Kidney (tissue), 14 donors: Measurements from ENCODE around the gene MEF2C. TPM values are rescaled to one million over a fixed set of nuclear protein-coding genes. Genes with fewer than 3 reads are reported as not detected.
"Not testable (repeated sequence)": the region's sequence is repeated elsewhere in the genome, so short reads cannot be mapped to it uniquely, and the experiment has no call there.

Experiments used
- DNase-seq, 5 donors: peaks; one replicate each; pipeline ENCODE4 v3.0.0-alpha.2; 2013 to 2020
- FAIRE-seq: peaks from 2 replicates; lab custom pipeline; 2012; peaks lifted over from hg19 to GRCh38; lab: Jason Lieb, UNC
- H3K27ac ChIP-seq, 2 donors: one replicate each; pipeline ENCODE4 v1.7.0; 2013; ENCODE audit warnings: low read depth in 2 of 2, low read length in 2 of 2, inconsistent platforms in 1 of 2
- H3K27me3 ChIP-seq: one replicate; pipeline ENCODE4 v1.7.1; 2013; ENCODE audit warnings: low read length, inconsistent platforms; ENCODE audit not compliant: control insufficient read depth, insufficient read depth
- H3K36me3 ChIP-seq, 3 donors: one replicate each; pipeline versions ENCODE4 v1.7.0 to v1.7.1; 2013; ENCODE audit warnings: low read length in 3 of 3, control low read depth in 1 of 3, inconsistent platforms in 1 of 3; ENCODE audit not compliant: insufficient read depth in 3 of 3, control insufficient read depth in 2 of 3
- H3K4me1 ChIP-seq, 3 donors: one replicate each; pipeline versions ENCODE4 v1.7.0 to v1.7.1; 2013; ENCODE audit warnings: low read length in 3 of 3, inconsistent platforms in 1 of 3, low read depth in 1 of 3; ENCODE audit not compliant: control insufficient read depth in 2 of 3, insufficient read depth in 2 of 3
- H3K4me3 ChIP-seq, 3 donors: one replicate each; pipeline versions ENCODE4 v1.7.0 to v1.8.1; 2013; ENCODE audit warnings: low read length in 3 of 3, control low read depth in 1 of 3, inconsistent platforms in 1 of 3
- H3K9ac ChIP-seq, 3 donors: one replicate each; pipeline versions ENCODE4 v1.7.0 to v1.7.1; 2013; ENCODE audit warnings: low read length in 3 of 3, control low read depth in 1 of 3, inconsistent platforms in 1 of 3
- H3K9me3 ChIP-seq, 3 donors: one replicate each; pipeline versions ENCODE4 v1.7.0 to v1.7.1; 2013; ENCODE audit warnings: low read length in 3 of 3, control low read depth in 1 of 3, inconsistent platforms in 1 of 3; ENCODE audit not compliant: control insufficient read depth in 2 of 3, insufficient read depth in 1 of 3
- CTCF ChIP-seq: IDR thresholded peaks from 3 replicates; pipeline ENCODE4 v1.5.1; 2012; ENCODE audit warnings: mild to moderate bottlenecking, moderate library complexity, borderline replicate concordance; ENCODE audit not compliant: insufficient read depth; ENCODE audit errors: extremely low read depth
- intact Hi-C: fragments of 100-400 bp; cut with DNase I; formaldehyde crosslinking; loops from one replicate; pipeline ENCODE4 v1.11.1; 2022
- polyA plus RNA-seq: library from polyadenylated mRNA; stranded (reverse); fragments of 350-450 nt; fragmentation: Illumina TruSeq; extraction: RNeasy Lipid Tissue Mini Kit (QIAGEN cat#74804); gene quantifications from one replicate; pipeline ENCODE4 v1.2.3, GENCODE V29; 2014; ENCODE audit warnings: low read depth, low replicate concordance; ENCODE audit not compliant: insufficient read depth
- total RNA-seq: library from RNA; stranded (reverse); fragmentation: NEBNext Ultra II Directional; extraction: Animal tissue kit (Norgen Biotek cat#: 25700); gene quantifications from one replicate; pipeline ENCODE4 v1.2.1, GENCODE V29; 2021
- donor health status: control.
- donor health status: control.
- donor health status: control.
- donor health status: control.
- donor health status: control.
- donor health status: DM: yes; HTN: yes; CAD: no.
- donor health status: Normal renal cell carcinoma (clear cell type).

Gene MEF2C
- total and polyA plus RNA-seq, 2 donors from 2014 or later, result 5.3 to 75.4 TPM

- H3K27me3 ChIP-seq, result no peaks in the 10 kb centered on the region
- no peaks in the 10 kb centered on the region for H3K9me3 ChIP-seq
- no peaks in the 10 kb centered on the region for H3K4me1 ChIP-seq
- TF ChIP-seq CTCF, result no peak
- intact Hi-C loops, result no loop called here
- H3K36me3 ChIP-seq, result no peaks in the 10 kb centered on the region
- H3K27ac ChIP-seq, result no peak overlapping the region
- H3K9ac ChIP-seq, result no peak overlapping the region
- FAIRE-seq (no peak), DNase-seq (no peak)
- no peak overlapping the region for H3K4me3 ChIP-seq
These were observed 20.3 kb downstream of the MEF2C start for GRCh38 chr5:88862547-88863175.

DNA sequence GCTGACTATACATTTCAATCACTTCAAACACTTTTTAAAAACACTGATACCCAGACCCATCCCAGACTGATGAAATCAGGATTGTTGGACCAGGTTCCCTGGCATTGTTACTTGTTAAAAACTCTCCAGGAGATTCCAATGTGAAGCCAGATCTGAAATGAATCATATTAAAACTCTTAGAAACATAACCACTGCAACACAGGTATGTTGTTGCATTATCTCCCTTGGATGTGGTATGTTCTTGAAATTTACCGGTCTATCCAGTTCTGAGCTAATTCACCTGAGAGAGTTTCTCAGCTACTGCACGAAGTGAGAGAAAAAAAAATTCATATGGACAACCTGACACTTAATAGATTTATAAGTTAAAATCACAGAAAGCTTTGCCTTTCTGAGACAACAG lies 21.8 kb downstream of the MEF2C start:
- H3K36me3 ChIP-seq, result no peaks in the 10 kb centered on the region
- no peak for TF ChIP-seq CTCF
- no peak overlapping the region for H3K9ac ChIP-seq
- no peaks in the 10 kb centered on the region for H3K4me1 ChIP-seq
- H3K4me3 ChIP-seq, result no peak overlapping the region
- intact Hi-C loops, result no loop called here
- FAIRE-seq (no peak), DNase-seq (no peak)
- peaks cover 0 to 8% (median 0%) of the 10 kb centered on the region in 3 donors for H3K9me3 ChIP-seq
- H3K27ac ChIP-seq, result no peak overlapping the region
- H3K27me3 ChIP-seq, result no peaks in the 10 kb centered on the region

GRCh38 chr5:88860501-88860900 lies 22.5 kb downstream of the MEF2C start:
- DNase-seq (no peak), FAIRE-seq (no peak)
- Histone ChIP-seq H3K27ac (no peak overlapping the region), H3K9me3 (peaks cover 0 to 8% (median 0%) of the 10 kb centered on the region in 3 donors), H3K27me3 (no peaks in the 10 kb centered on the region), H3K36me3 (no peaks in the 10 kb centered on the region), H3K4me3 (no peak overlapping the region), H3K4me1 (no peaks in the 10 kb centered on the region), H3K9ac (no peak overlapping the region)
- TF ChIP-seq CTCF, result no peak
- intact Hi-C loops, result no loop called here

DNA sequence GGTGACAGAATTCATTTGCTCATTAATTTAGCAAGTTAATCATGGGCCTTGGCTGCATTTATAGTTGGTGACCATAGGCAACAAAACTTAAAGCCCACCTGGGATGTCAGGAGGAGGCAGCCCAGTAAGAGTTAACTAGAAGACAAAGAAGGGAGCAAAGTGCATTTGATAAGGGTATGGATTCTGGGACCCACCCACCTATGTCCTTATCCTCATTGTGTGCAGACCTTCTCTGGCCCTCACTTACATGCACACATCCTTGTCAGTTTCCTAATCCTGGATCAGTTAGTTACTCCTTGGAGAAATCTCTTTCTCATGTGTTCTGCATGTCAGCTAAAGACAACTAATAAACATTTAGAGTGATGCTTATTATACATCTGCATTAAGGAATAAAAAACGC lies 24.6 kb downstream of the MEF2C start:
- FAIRE-seq, result no peak

GRCh38 chr5:88856381-88856780 lies 26.6 kb downstream of the MEF2C start:
- H3K27ac ChIP-seq, DNase-seq, H3K4me1 ChIP-seq, H3K9me3 ChIP-seq, H3K36me3 ChIP-seq, FAIRE-seq, H3K4me3 ChIP-seq, H3K27me3 ChIP-seq, intact Hi-C loops, H3K9ac ChIP-seq: not testable (repeated sequence)

More for the DNA sequence above, 24.6 kb downstream of the MEF2C start:
- Histone ChIP-seq H3K4me3 (no peak overlapping the region), H3K9me3 (peaks cover 0 to 8% (median 0%) of the 10 kb centered on the region in 3 donors), H3K4me1 (no peaks in the 10 kb centered on the region), H3K9ac (no peak overlapping the region), H3K27ac (no peak overlapping the region), H3K36me3 (no peaks in the 10 kb centered on the region), H3K27me3 (no peaks in the 10 kb centered on the region)
- DNase-seq, result no peak
- intact Hi-C loops, result no loop called here
- TF ChIP-seq CTCF, result no peak
